ENCODE data around the gene ZBTB43. TPM values are rescaled to one million over a fixed set of nuclear protein-coding genes. Genes with fewer than 3 reads are reported as not detected.
A peak's percentile ranks its signal among the peaks of the same experiment; 100 is the strongest.

ZBTB43 gene
- total RNA-seq, 4 donors from 2014 or later = 12.1 to 25.1 (median 13.5) TPM

- no peaks in the 10 kb centered on the region for H3K9me3 ChIP-seq
- 76 to 92% methylated on average over 5 to 7 of the region's 7 CpGs for WGBS, 2 donors
- TF ChIP-seq CTCF (IDR thresholded peaks at IDR 0.05) (no peak), POLR2A (IDR thresholded peaks at IDR 0.05) (no peak)
- H3K4me3 ChIP-seq (replicated peaks in 1 of 3) = no peak overlapping the region
- intact Hi-C loops (cut with DNase I) = no loop called here
- DNase-seq = no peak
- H3K36me3 ChIP-seq = no peaks in the 10 kb centered on the region
- no peaks in the 10 kb centered on the region for H3K4me1 ChIP-seq
- H3K27ac ChIP-seq = no peak overlapping the region
- H3K27me3 ChIP-seq = no peaks in the 10 kb centered on the region
Observed at GRCh38 chr9:126758916-126759585, 45.8 kb upstream of the ZBTB43 start.

DNA sequence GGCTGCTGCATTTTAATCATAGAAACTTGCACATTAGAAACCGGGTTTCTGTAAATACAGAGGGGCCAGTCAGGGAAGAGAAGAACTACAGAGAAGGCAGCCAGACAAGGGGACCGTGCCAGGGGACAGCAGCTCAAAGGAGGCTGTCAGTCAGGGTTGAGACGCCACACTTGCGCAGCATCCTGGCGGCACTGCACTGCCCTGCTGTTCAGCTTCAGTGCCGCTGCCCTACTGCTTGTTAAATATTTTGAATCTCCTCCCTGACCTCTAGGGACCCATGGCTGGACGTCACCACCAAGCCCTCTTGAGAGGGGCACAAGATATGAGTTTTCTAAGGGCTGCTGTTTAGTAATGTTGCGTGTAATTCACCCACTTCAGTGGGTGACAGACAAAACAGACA is 43.6 kb upstream of the ZBTB43 start:
- Histone ChIP-seq H3K9me3 (no peaks in the 10 kb centered on the region), H3K4me3 (replicated peaks in 1 of 3) (no peak overlapping the region), H3K36me3 (no peaks in the 10 kb centered on the region), H3K27me3 (no peaks in the 10 kb centered on the region), H3K4me1 (no peaks in the 10 kb centered on the region), H3K27ac (no peak overlapping the region)
- intact Hi-C loops (cut with DNase I) = no loop called here
- 62% methylated on average over 8 of the region's 8 CpGs for WGBS, 2 donors
- TF ChIP-seq POLR2A (IDR thresholded peaks at IDR 0.05) = no peak
- no peak for TF ChIP-seq CTCF (IDR thresholded peaks at IDR 0.05)
- no peak for DNase-seq

DNA sequence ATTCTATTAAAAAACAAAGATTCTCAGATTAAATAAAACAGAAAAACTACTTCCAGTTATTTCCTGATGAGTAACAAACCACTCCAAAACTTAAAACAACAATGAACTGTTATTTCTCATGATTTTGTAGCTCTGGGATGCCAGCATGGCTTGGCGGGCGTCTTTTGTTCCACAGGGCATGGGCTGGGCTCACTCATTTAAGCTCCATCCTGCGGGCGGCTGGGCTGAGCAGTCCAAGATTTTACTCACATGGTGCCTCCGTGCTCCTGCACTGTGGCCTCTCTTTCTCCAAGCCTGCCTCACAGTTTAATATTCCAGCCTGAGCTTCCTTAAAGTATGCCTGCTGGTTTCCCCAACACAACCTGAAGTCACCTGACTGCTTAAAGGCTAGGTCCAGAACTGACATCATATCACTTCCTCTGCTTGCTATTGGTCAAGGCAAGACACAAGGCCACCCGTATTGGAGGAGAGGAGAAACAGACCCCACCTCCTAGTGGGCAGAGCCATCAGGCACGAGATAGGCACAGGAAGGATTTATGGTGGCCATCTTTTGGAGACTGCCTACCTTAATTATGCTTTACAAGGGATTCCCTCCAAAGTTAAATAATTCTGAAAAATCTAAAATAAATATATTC is 41.6 kb upstream of the ZBTB43 start:
- DNase-seq = no peak
- Histone ChIP-seq H3K27me3 (no peaks in the 10 kb centered on the region), H3K36me3 (no peaks in the 10 kb centered on the region), H3K4me3 (replicated peaks in 1 of 3) (no peak overlapping the region), H3K9me3 (no peaks in the 10 kb centered on the region), H3K27ac (no peak overlapping the region), H3K4me1 (no peaks in the 10 kb centered on the region)
- intact Hi-C loops (cut with DNase I) = no loop called here
- WGBS, 2 donors = 79 to 86% methylated on average over 7 of the region's 7 CpGs
- TF ChIP-seq CTCF (IDR thresholded peaks at IDR 0.05) = no peak

DNA sequence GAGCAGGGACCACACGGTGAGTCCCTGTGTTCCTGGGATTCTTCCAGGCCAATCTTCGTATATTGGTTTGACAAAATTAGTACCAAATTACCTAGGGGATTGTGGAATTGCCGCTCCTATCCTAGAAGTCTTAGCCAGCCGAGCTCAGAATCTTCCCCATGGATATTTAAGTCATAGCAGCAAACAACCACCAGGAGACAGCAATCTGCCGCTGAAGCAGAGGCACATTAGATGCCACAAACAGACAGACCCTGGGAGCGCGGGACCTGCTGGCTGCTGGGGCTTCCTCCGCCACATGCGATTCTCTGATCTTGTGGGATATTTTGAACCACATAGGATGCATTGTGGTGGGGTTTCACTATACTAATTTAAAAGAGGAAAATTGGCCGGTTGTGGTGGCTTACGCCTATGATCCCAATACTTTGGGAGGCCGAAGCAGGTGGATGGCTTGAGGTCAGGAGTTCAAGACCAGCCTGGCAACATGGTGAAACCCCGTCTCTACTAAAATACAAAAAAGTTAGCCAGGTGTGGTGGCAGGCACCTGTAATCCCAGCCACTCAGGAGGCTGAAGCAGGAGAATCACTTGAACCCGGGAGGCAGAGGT is 31.7 kb upstream of the ZBTB43 start:
- H3K9me3 ChIP-seq = no peaks in the 10 kb centered on the region
- 60 to 63% methylated on average over 14 of the region's 14 CpGs for WGBS, 2 donors

More for the DNA sequence above, 31.7 kb upstream of the ZBTB43 start:
- TF ChIP-seq CTCF (IDR thresholded peaks at IDR 0.05) = peak in 1 of 6 experiments; percentile 13
- TF ChIP-seq POLR2A (IDR thresholded peaks at IDR 0.05) = no peak
- Histone ChIP-seq H3K27me3 (no peaks in the 10 kb centered on the region), H3K27ac (no peak overlapping the region), H3K4me3 (replicated peaks in 1 of 3) (no peak overlapping the region), H3K4me1 (no peaks in the 10 kb centered on the region), H3K36me3 (no peaks in the 10 kb centered on the region)
- DNase-seq = no peak
- intact Hi-C loops (cut with DNase I) = no loop called here

All from thyroid gland (tissue), 4 donors.